Aorta (tissue), 5 donors: ENCODE results near the gene TANC2. TPM values are rescaled to one million over a fixed set of nuclear protein-coding genes. Genes with fewer than 3 reads are reported as not detected.

Experiments used
- ATAC-seq: fragments of 200-7000 bp; cut with Tn5 transposase; one replicate; pipeline ENCODE4 v1.9.1; 2022; ENCODE audit warnings: moderate library complexity; ENCODE audit not compliant: low FRiP score
- DNase-seq, 2 donors: peaks; one replicate each; pipeline ENCODE4 v3.0.0-alpha.2; 2020
- H3K27ac ChIP-seq, 2 donors: one replicate each; pipeline ENCODE4 v1.5.1; 2013; ENCODE audit warnings: low read length in 2 of 2, mild to moderate bottlenecking in 2 of 2, moderate library complexity in 2 of 2, control low read depth in 1 of 2, inconsistent platforms in 1 of 2, low read depth in 1 of 2
- H3K27me3 ChIP-seq, 2 donors: one replicate each; pipeline ENCODE4 v1.6.1; 2013; ENCODE audit warnings: control low read depth in 1 of 2, low read length in 1 of 2, mild to moderate bottlenecking in 1 of 2, moderate library complexity in 1 of 2; ENCODE audit not compliant: insufficient read depth in 2 of 2, control insufficient read depth in 1 of 2
- H3K36me3 ChIP-seq, 2 donors: one replicate each; pipeline ENCODE4 v1.6.1; 2013; ENCODE audit warnings: control low read depth in 1 of 2, low read length in 1 of 2, mild to moderate bottlenecking in 1 of 2; ENCODE audit not compliant: insufficient read depth in 2 of 2, control insufficient read depth in 1 of 2
- H3K4me1 ChIP-seq, 2 donors: one replicate each; pipeline ENCODE4 v1.6.1; 2013; ENCODE audit warnings: low read length in 2 of 2, control low read depth in 1 of 2, mild to moderate bottlenecking in 1 of 2, moderate library complexity in 1 of 2; ENCODE audit not compliant: insufficient read depth in 2 of 2, control insufficient read depth in 1 of 2
- H3K4me3 ChIP-seq, 2 donors: one replicate each; pipeline ENCODE4 v1.5.1; 2013; ENCODE audit warnings: low read length in 2 of 2, control low read depth in 1 of 2, mild to moderate bottlenecking in 1 of 2
- H3K9me3 ChIP-seq: one replicate; pipeline ENCODE4 v1.6.1; 2013; ENCODE audit warnings: mild to moderate bottlenecking, low read length; ENCODE audit not compliant: control insufficient read depth
- WGBS, 2 donors: extraction: QIAGEN DNeasy Blood & Tissue Kit; methylation state at CpG; one replicate each; pipeline ENCODE4 v1.1.7; 2013; 5-methylcytosine and 5-hydroxymethylcytosine counted together
- intact Hi-C, 2 donors: fragments of 100-400 bp; cut with DNase I; formaldehyde crosslinking; loops; one replicate each; pipeline versions ENCODE4 v1.14.2 to v1.15.0; 2022
- polyA plus RNA-seq, 2 donors: library from polyadenylated mRNA; stranded (reverse); fragments of 200-250 nt; gene quantifications; one replicate each; pipeline ENCODE4 v1.2.3, GENCODE V29; 2013
- total RNA-seq, 2 donors: library from RNA; stranded (reverse); fragmentation: NEBNext Ultra II Directional; extraction: Animal tissue kit (Norgen Biotek cat#: 25700); gene quantifications; one replicate each; pipeline ENCODE4 v1.2.1, GENCODE V29; 2021
- donor health status: healthy with polysubstance abuse.
- donor health status: Bipolar disorder and iron deficiency.
- donor health status: DM: no; HTN: no; CAD: no.
- donor health status: DM: no; HTN: no; CAD: no.
- donor health status: DM: yes; HTN: yes; CAD: no.

TANC2 gene
- total and polyA plus RNA-seq, 4 donors = 3.0 to 60.7 (median 25.8) TPM

- no peak for ATAC-seq
- Histone ChIP-seq H3K4me1 (peaks cover 0 to 3% of the 10 kb centered on the region in 2 donors), H3K9me3 (no peaks in the 10 kb centered on the region), H3K36me3 (no peaks in the 10 kb centered on the region), H3K4me3 (no peak overlapping the region), H3K27ac (no peak overlapping the region), H3K27me3 (no peaks in the 10 kb centered on the region)
- DNase-seq = no peak
- intact Hi-C loops = no loop called here
- WGBS, 2 donors = 94% methylated on average over 4 of the region's 4 CpGs
These were observed 20.5 kb downstream of the TANC2 start for GRCh38 chr17:62986549-62986948.

- H3K4me3 ChIP-seq = no peak overlapping the region
- H3K9me3 ChIP-seq = no peaks in the 10 kb centered on the region
- no peaks in the 10 kb centered on the region for H3K27me3 ChIP-seq
- H3K27ac ChIP-seq = no peak overlapping the region
- ATAC-seq (no peak), DNase-seq (no peak)
- WGBS, 2 donors = 89 to 91% methylated on average over 7 of the region's 7 CpGs
- H3K4me1 ChIP-seq = no peaks in the 10 kb centered on the region
- H3K36me3 ChIP-seq = no peaks in the 10 kb centered on the region
- intact Hi-C loops = no loop called here
These were observed 21.1 kb downstream of the TANC2 start for GRCh38 chr17:62987136-62987535.

GRCh38 chr17:62989501-62989900 lies 23.5 kb downstream of the TANC2 start:
- ATAC-seq = no peak
- 60 to 68% methylated on average over 5 of the region's 5 CpGs for WGBS, 2 donors
- intact Hi-C loops = no loop called here

GRCh38 chr17:62994931-62995330 lies 28.9 kb downstream of the TANC2 start:
- WGBS, 2 donors = 60 to 70% methylated on average over 4 of the region's 4 CpGs
- DNase-seq (no peak), ATAC-seq (no peak)
- no peaks in the 10 kb centered on the region for H3K36me3 ChIP-seq
- intact Hi-C loops = loop anchor here in 1 of 2 donors (10.0 kb wide), 1 partner anchor 410 kb away; no protein-coding TSS in a partner anchor
- no peaks in the 10 kb centered on the region for H3K4me1 ChIP-seq
- no peaks in the 10 kb centered on the region for H3K9me3 ChIP-seq
- no peaks in the 10 kb centered on the region for H3K27me3 ChIP-seq
- no peak overlapping the region for H3K4me3 ChIP-seq
- no peak overlapping the region for H3K27ac ChIP-seq

More at GRCh38 chr17:62989501-62989900, 23.5 kb downstream of the TANC2 start:
- no peak for DNase-seq
- H3K4me3 ChIP-seq = no peak overlapping the region
- H3K4me1 ChIP-seq = no peaks in the 10 kb centered on the region
- no peak overlapping the region for H3K27ac ChIP-seq
- no peaks in the 10 kb centered on the region for H3K36me3 ChIP-seq
- no peaks in the 10 kb centered on the region for H3K9me3 ChIP-seq
- no peaks in the 10 kb centered on the region for H3K27me3 ChIP-seq

- ATAC-seq = no peak
- no peaks in the 10 kb centered on the region for H3K27me3 ChIP-seq
- intact Hi-C loops = loop anchor here in 1 of 2 donors (10.0 kb wide), 1 partner anchor 409 kb away; no protein-coding TSS in a partner anchor
- H3K4me3 ChIP-seq = no peak overlapping the region
- no peaks in the 10 kb centered on the region for H3K9me3 ChIP-seq
- DNase-seq = no peak
- no peak overlapping the region for H3K27ac ChIP-seq
- no peaks in the 10 kb centered on the region for H3K4me1 ChIP-seq
- no peaks in the 10 kb centered on the region for H3K36me3 ChIP-seq
- 81 to 84% methylated on average over 3 of the region's 3 CpGs for WGBS, 2 donors
These were observed 29.4 kb downstream of the TANC2 start for GRCh38 chr17:62995377-62995885.

GRCh38 chr17:62996221-62996620 lies 30.2 kb downstream of the TANC2 start:
- no peak for ATAC-seq
- H3K4me1 ChIP-seq = no peaks in the 10 kb centered on the region
- H3K27ac ChIP-seq = no peak overlapping the region
- 96% methylated on average over 8 of the region's 8 CpGs for WGBS, 2 donors
- DNase-seq = no peak
- H3K9me3 ChIP-seq = no peaks in the 10 kb centered on the region
- intact Hi-C loops = loop anchor here in 1 of 2 donors (10.0 kb wide), 1 partner anchor 409 kb away; no protein-coding TSS in a partner anchor
- no peak overlapping the region for H3K4me3 ChIP-seq
- H3K36me3 ChIP-seq = no peaks in the 10 kb centered on the region
- H3K27me3 ChIP-seq = no peaks in the 10 kb centered on the region

GRCh38 chr17:62998166-62998565 lies 32.1 kb downstream of the TANC2 start:
- 56 to 71% methylated on average over 1 of the region's 1 CpG for WGBS, 2 donors
- ATAC-seq = no peak
- Histone ChIP-seq H3K4me1 (no peaks in the 10 kb centered on the region), H3K27me3 (no peaks in the 10 kb centered on the region), H3K9me3 (no peaks in the 10 kb centered on the region), H3K27ac (no peak overlapping the region), H3K4me3 (no peak overlapping the region), H3K36me3 (no peaks in the 10 kb centered on the region)
- DNase-seq = no peak
- intact Hi-C loops = loop anchor here in 1 of 2 donors (10.0 kb wide), 1 partner anchor 407 kb away; no protein-coding TSS in a partner anchor

- Histone ChIP-seq H3K36me3 (peaks cover 0 to 2% of the 10 kb centered on the region in 2 donors), H3K4me1 (no peaks in the 10 kb centered on the region), H3K9me3 (no peaks in the 10 kb centered on the region), H3K4me3 (no peak overlapping the region), H3K27ac (no peak overlapping the region), H3K27me3 (no peaks in the 10 kb centered on the region)
- 95 to 97% methylated on average over 1 of the region's 1 CpG for WGBS, 2 donors
- DNase-seq (no peak), ATAC-seq (no peak)
- intact Hi-C loops = loop anchor here in 1 of 2 donors (10.0 kb wide), 1 partner anchor 406 kb away; no protein-coding TSS in a partner anchor
These were observed 32.8 kb downstream of the TANC2 start for GRCh38 chr17:62998665-62999393.

GRCh38 chr17:62999736-63000135 lies 33.7 kb downstream of the TANC2 start:
- intact Hi-C loops = loop anchor here in 1 of 2 donors (10.0 kb wide), 1 partner anchor 405 kb away; no protein-coding TSS in a partner anchor
- Histone ChIP-seq H3K27ac (no peak overlapping the region), H3K4me1 (peaks cover 0 to 1% of the 10 kb centered on the region in 2 donors), H3K4me3 (no peak overlapping the region), H3K36me3 (peaks cover 0 to 2% of the 10 kb centered on the region in 2 donors), H3K27me3 (no peaks in the 10 kb centered on the region), H3K9me3 (no peaks in the 10 kb centered on the region)
- ATAC-seq (no peak), DNase-seq (no peak)
- 93 to 95% methylated on average over 3 of the region's 3 CpGs for WGBS, 2 donors
